Caco-2 (cell line): ENCODE data around the gene NFE2L2. TPM values are rescaled to one million over a fixed set of nuclear protein-coding genes. Genes with fewer than 3 reads are reported as not detected.
"Not testable (repeated sequence)": the region's sequence is repeated elsewhere in the genome, so short reads cannot be mapped to it uniquely, and the experiment has no call there.

Source experiments
- BruUV-seq: library from RNA; stranded (reverse); fragments of 400-500 nt; replicated peaks from 2 replicates; lab custom pipeline; 2021; lab: Mats Ljungman, UMichigan
- CTCF ChIA-PET: fragments of 300-600 bp; sonication (Branson Sonifier 250); formaldehyde crosslinking; loops from one replicate; lab custom pipeline; 2022; ENCODE audit warnings: antibody characterized with exemption; lab: Charles Lee
- POLR2A ChIA-PET: fragments of 300-600 bp; sonication (Branson Sonifier 250); formaldehyde crosslinking; loops from one replicate; lab custom pipeline; 2022; ENCODE audit warnings: antibody characterized with exemption; lab: Charles Lee
- DNase-seq, 2 experiments: peaks; one replicate each; pipeline versions ENCODE4 v3.0.0 to v3.0.0-alpha.2; 2020 to 2022
- H3K27me3 ChIP-seq: replicated peaks from 2 replicates; pipeline ENCODE4 v1.6.0; 2011; ENCODE audit warnings: low read length; ENCODE audit not compliant: control insufficient read depth, insufficient read depth
- H3K36me3 ChIP-seq: 2 replicates; pipeline ENCODE4 v1.5.1; 2011; ENCODE audit warnings: low read length; ENCODE audit not compliant: control insufficient read depth, insufficient read depth
- H3K4me1 ChIP-seq: fragments of 250-450 bp; sonication (Bioruptor Pico); 2 replicates; pipeline ENCODE4 v1.5.1; 2020; ENCODE audit warnings: mild to moderate bottlenecking
- H3K4me3 ChIP-seq: 2 replicates; pipeline ENCODE4 v1.5.1; 2011; ENCODE audit warnings: low read depth, mild to moderate bottlenecking, control low read depth, low read length
- H3K9me3 ChIP-seq: fragments of 250-450 bp; sonication (Bioruptor Pico); 2 replicates; pipeline ENCODE4 v1.5.1; 2020; ENCODE audit warnings: mild to moderate bottlenecking, moderate library complexity
- H3K27ac Mint-ChIP-seq: one replicate; pipeline ENCODE4 v1.8.0; 2022; ENCODE audit warnings: mixed read lengths; ENCODE audit not compliant: unreplicated experiment
- H3K27me3 Mint-ChIP-seq: one replicate; pipeline ENCODE4 v1.8.0; 2022; ENCODE audit warnings: mixed read lengths; ENCODE audit not compliant: insufficient read depth, unreplicated experiment
- H3K36me3 Mint-ChIP-seq: one replicate; pipeline ENCODE4 v1.8.0; 2022; ENCODE audit warnings: mild to moderate bottlenecking, mixed read lengths; ENCODE audit not compliant: insufficient read depth, unreplicated experiment
- H3K4me1 Mint-ChIP-seq: one replicate; pipeline ENCODE4 v1.8.0; 2022; ENCODE audit warnings: low read depth, mixed read lengths; ENCODE audit not compliant: unreplicated experiment
- H3K4me3 Mint-ChIP-seq: one replicate; pipeline ENCODE4 v1.8.0; 2022; ENCODE audit warnings: mild to moderate bottlenecking, moderate library complexity, mixed read lengths; ENCODE audit not compliant: unreplicated experiment
- H3K9me3 Mint-ChIP-seq: one replicate; pipeline ENCODE4 v1.8.0; 2022; ENCODE audit warnings: mixed read lengths; ENCODE audit not compliant: unreplicated experiment
- intact Hi-C: fragments of 100-400 bp; cut with micrococcal nuclease; formaldehyde crosslinking; loops from one replicate; pipeline ENCODE4 v1.10.0; 2022; ENCODE audit not compliant: unreplicated experiment
- total RNA-seq: library from RNA; stranded (reverse); gene quantifications from 2 replicates; pipeline ENCODE4 v1.2.3, GENCODE V29; 2022
- TF ChIP-seq, protein P1 (sequence below), 2 experiments: fragments of 200-600 bp in 1 of 2; IDR thresholded peaks; 1 replicate in 1 of 2; 2 replicates in 1 of 2; pipeline versions ENCODE4 v1.5.1 to v1.8.0; 2011 to 2022; ENCODE audit warnings: antibody characterized with exemption in 1 of 2, control low read depth in 1 of 2, inconsistent platforms in 1 of 2, low read depth in 1 of 2, low read length in 1 of 2, mild to moderate bottlenecking in 1 of 2, moderate library complexity in 1 of 2; ENCODE audit not compliant: insufficient read depth in 1 of 2, severe bottlenecking in 1 of 2, unreplicated experiment in 1 of 2

Gene NFE2L2
- total RNA-seq, 1 experiment from 2014 or later, result 75.7 TPM

DNA sequence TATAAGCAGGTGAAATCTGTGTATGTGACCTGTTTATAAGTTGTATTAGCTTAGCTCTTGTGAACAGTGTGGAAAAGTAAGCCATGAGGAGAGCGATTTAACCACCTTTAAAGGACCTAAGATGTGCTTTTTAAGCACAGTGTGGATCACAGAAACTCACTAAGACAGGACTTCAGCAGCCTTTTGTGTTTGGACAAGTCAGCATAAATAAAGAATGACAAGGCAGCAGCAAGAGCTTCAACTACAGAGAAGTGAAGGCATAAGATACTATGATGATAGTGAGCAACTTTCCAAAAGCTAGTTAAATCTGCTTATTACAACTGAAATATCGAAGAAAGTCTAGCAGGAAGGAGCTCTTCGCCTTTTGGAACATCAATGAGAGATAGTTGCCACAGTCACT lies 43.0 kb downstream of the NFE2L2 start:
- Mint-ChIP-seq H3K27ac (no peak overlapping the region), H3K4me1 (peaks cover 13% of the 10 kb centered on the region), H3K27me3 (no peaks in the 10 kb centered on the region), H3K4me3 (no peak overlapping the region), H3K9me3 (no peaks in the 10 kb centered on the region), H3K36me3 (peaks cover 97% of the 10 kb centered on the region)
- no peaks in the 10 kb centered on the region for H3K27me3 ChIP-seq
- intact Hi-C loops, result no loop called here
- H3K36me3 ChIP-seq, result no peaks in the 10 kb centered on the region; the same call in none of the 2 replicates
- POLR2A ChIA-PET, result no interaction called here
- H3K4me3 ChIP-seq, result no peak overlapping the region
- CTCF ChIA-PET, result no interaction called here
- BruUV-seq, result no TSS peak
- H3K9me3 ChIP-seq, result no peaks in the 10 kb centered on the region
- DNase-seq, result no peak
- H3K4me1 ChIP-seq, result peaks cover 3% of the 10 kb centered on the region; the same call in 1 of the 2 replicates
- TF ChIP-seq, protein P1, sequence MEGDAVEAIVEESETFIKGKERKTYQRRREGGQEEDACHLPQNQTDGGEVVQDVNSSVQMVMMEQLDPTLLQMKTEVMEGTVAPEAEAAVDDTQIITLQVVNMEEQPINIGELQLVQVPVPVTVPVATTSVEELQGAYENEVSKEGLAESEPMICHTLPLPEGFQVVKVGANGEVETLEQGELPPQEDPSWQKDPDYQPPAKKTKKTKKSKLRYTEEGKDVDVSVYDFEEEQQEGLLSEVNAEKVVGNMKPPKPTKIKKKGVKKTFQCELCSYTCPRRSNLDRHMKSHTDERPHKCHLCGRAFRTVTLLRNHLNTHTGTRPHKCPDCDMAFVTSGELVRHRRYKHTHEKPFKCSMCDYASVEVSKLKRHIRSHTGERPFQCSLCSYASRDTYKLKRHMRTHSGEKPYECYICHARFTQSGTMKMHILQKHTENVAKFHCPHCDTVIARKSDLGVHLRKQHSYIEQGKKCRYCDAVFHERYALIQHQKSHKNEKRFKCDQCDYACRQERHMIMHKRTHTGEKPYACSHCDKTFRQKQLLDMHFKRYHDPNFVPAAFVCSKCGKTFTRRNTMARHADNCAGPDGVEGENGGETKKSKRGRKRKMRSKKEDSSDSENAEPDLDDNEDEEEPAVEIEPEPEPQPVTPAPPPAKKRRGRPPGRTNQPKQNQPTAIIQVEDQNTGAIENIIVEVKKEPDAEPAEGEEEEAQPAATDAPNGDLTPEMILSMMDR (IDR thresholded peaks at IDR 0.05; ENCODE audit: insufficient read depth in 1 of 2, low read depth in 1 of 2, low read length in 1 of 2, severe bottlenecking in 1 of 2, unreplicated experiment in 1 of 2), result no peak

DNA sequence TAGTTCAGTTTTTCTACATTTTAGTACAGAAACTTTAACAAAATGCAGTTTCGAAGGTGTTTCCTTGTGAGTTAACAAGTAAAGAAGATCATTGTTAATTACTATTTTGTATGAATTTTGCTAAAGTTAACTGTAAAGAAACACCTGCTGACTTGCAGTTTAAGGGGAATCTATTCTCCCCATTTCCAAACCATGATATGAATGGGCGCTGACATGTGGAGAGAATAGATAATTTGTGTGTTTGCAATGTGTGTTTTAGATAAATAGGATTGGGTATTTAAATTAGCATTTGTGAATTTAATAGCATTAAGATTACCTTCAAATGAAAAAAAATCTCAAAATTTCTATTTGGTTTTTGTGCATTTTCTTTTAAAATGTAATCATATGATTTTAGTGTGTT lies 44.7 kb downstream of the NFE2L2 start:
- BruUV-seq, H3K9me3 Mint-ChIP-seq, H3K36me3 ChIP-seq, DNase-seq, POLR2A ChIA-PET, H3K4me3 Mint-ChIP-seq, intact Hi-C loops, H3K27ac Mint-ChIP-seq, H3K4me1 ChIP-seq, H3K27me3 ChIP-seq, H3K27me3 Mint-ChIP-seq, CTCF ChIA-PET, H3K4me3 ChIP-seq, H3K9me3 ChIP-seq: not testable (repeated sequence)
- Mint-ChIP-seq H3K36me3 (peaks cover 97% of the 10 kb centered on the region), H3K4me1 (peaks cover 16% of the 10 kb centered on the region)

DNA sequence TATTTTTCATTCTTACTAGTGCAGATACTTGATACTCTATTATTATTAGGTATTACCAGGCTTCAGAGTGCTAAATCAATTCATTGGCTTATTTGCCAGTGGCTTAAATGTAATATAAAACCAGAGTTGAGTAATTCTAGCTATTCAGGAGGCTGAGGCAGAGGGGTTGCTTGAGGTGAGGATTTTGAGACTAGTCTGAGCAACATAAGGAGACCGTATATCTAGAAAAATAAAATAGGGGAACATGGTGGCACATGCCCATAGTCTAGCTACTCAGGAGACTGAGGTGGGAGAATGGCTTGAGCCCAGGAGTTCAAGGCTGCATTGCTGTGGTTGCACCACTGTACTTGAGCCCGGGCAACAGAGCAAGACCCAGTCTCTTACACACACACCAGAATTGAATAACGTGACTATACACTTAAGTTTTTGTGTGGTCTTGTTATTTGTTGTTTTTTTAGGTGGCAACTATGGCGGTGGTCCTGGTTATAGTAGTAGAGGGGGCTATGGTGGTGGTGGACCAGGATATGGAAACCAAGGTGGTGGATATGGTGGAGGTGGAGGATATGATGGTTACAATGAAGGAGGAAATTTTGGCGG lies 47.2 kb downstream of the NFE2L2 start:
- intact Hi-C loops, result no loop called here
- no TSS peak for BruUV-seq
- no peaks in the 10 kb centered on the region for H3K27me3 Mint-ChIP-seq
- no peak overlapping the region for H3K4me3 Mint-ChIP-seq
- no peak overlapping the region for H3K27ac Mint-ChIP-seq
- ChIA-PET CTCF (no interaction called here), POLR2A (no interaction called here)
- no peak for DNase-seq
- no peaks in the 10 kb centered on the region; the same call in none of the 2 replicates for H3K36me3 ChIP-seq
- H3K4me3 ChIP-seq, result no peak overlapping the region
- peaks cover 15% of the 10 kb centered on the region for H3K4me1 ChIP-seq
- TF ChIP-seq, protein P1 (IDR thresholded peaks at IDR 0.05; ENCODE audit: insufficient read depth in 1 of 2, low read depth in 1 of 2, low read length in 1 of 2, severe bottlenecking in 1 of 2, unreplicated experiment in 1 of 2), result no peak
- peaks cover 16% of the 10 kb centered on the region for H3K4me1 Mint-ChIP-seq
- peaks cover 100% of the 10 kb centered on the region for H3K36me3 Mint-ChIP-seq
- no peaks in the 10 kb centered on the region for H3K9me3 ChIP-seq
- H3K27me3 ChIP-seq, result no peaks in the 10 kb centered on the region
- H3K9me3 Mint-ChIP-seq, result no peaks in the 10 kb centered on the region
